Measurements from ENCODE around the gene C21orf58.
A peak's percentile ranks its signal among the peaks of the same experiment; 100 is the strongest.

The C21orf58 gene

GRCh38 chr21:46295996-46296752, 27.5 kb downstream of the C21orf58 start:
- Histone ChIP-seq H3K9me3 (ENCODE audit: control insufficient read depth, insufficient read depth, low read length) (no peaks in the 10 kb centered on the region), H3K4me1 (ENCODE audit: control insufficient read depth, insufficient read depth, low read length) (no peaks in the 10 kb centered on the region), H3K36me3 (ENCODE audit: control insufficient read depth, insufficient read depth, low read length) (peaks cover 9% of the 10 kb centered on the region), H3K27me3 (ENCODE audit: control insufficient read depth, insufficient read depth, low read length) (no peaks in the 10 kb centered on the region), H3K4me3 (ENCODE audit: low read length) (no peak overlapping the region), H3K27ac (ENCODE audit: low read length) (no peak overlapping the region)
- DNase-seq (ENCODE audit: low read depth, low spot score) = no peak
- WGBS (ENCODE audit: insufficient coverage, insufficient read length) = no CpG with 5 or more reads among the region's 29 CpGs

- no peak overlapping the region for H3K27ac ChIP-seq (ENCODE audit: low read length)
- no peak for DNase-seq (ENCODE audit: low read depth, low spot score)
- H3K36me3 ChIP-seq (ENCODE audit: control insufficient read depth, insufficient read depth, low read length) = peaks cover 9% of the 10 kb centered on the region
- H3K4me1 ChIP-seq (ENCODE audit: control insufficient read depth, insufficient read depth, low read length) = no peaks in the 10 kb centered on the region
- no CpG with 5 or more reads among the region's 9 CpGs for WGBS (ENCODE audit: insufficient coverage, insufficient read length)
- H3K9me3 ChIP-seq (ENCODE audit: control insufficient read depth, insufficient read depth, low read length) = no peaks in the 10 kb centered on the region
- H3K4me3 ChIP-seq (ENCODE audit: low read length) = no peak overlapping the region
- H3K27me3 ChIP-seq (ENCODE audit: control insufficient read depth, insufficient read depth, low read length) = no peaks in the 10 kb centered on the region
Observed at GRCh38 chr21:46295177-46295770, 28.4 kb downstream of the C21orf58 start.

DNA sequence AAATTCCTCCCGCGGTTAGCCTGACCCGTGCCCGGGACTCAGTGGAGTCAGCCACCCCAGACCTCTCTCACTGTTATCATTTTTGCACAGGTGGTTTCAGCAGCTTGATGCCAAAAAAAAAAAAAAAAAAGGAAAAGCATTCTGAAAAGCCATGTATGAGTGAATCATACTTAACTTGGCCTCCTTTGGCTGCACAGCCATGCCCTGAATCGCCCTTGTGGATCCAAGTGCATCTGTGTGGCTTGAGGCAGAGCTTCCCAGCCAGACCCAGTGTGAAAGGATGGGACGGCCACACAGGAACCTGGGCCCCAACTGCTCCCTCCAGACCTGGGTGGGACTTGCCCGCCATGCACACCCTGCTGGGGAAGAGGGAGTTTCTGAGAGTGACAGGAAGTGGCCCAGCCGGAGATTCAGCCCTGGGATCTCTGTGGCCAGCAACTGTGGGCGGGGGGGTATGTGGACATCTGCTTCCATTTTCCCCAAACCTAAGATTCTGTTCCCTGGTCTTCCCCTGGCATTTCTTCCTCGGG, 29.0 kb downstream of the C21orf58 start:
- H3K36me3 ChIP-seq (ENCODE audit: control insufficient read depth, insufficient read depth, low read length) = peaks cover 8% of the 10 kb centered on the region
- no peaks in the 10 kb centered on the region for H3K27me3 ChIP-seq (ENCODE audit: control insufficient read depth, insufficient read depth, low read length)
- no peaks in the 10 kb centered on the region for H3K9me3 ChIP-seq (ENCODE audit: control insufficient read depth, insufficient read depth, low read length)
- H3K4me1 ChIP-seq (ENCODE audit: control insufficient read depth, insufficient read depth, low read length) = no peaks in the 10 kb centered on the region
- H3K4me3 ChIP-seq (ENCODE audit: low read length) = no peak overlapping the region
- no peak overlapping the region for H3K27ac ChIP-seq (ENCODE audit: low read length)
- no peak for DNase-seq (ENCODE audit: low read depth, low spot score)
- WGBS (ENCODE audit: insufficient coverage, insufficient read length) = no CpG with 5 or more reads among the region's 10 CpGs

DNA sequence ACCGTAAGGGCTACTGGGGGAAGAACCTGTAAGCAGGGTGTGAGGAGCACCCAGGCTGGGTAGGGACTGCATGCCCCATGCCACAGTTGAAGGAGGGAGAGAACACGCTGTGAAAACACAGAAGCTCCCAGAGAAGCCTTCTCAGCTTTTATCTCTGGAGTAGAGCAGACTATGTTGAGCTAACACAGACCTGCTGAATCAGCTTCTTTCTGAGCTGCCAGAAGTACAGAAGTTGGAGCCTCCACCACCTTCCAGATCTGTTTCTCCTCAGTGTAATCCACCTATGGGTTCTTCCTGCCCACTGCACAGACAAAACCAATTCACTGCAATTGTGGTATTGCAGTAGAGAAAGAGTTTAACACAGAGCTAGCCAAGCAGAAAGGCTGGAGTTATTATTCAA, 32.1 kb downstream of the C21orf58 start:
- Histone ChIP-seq H3K27ac (ENCODE audit: low read length) (no peak overlapping the region), H3K36me3 (ENCODE audit: control insufficient read depth, insufficient read depth, low read length) (0 out of 2 replicates have a peak, but pooled peaks cover 3% of the 10 kb centered on the region), H3K4me1 (ENCODE audit: control insufficient read depth, insufficient read depth, low read length) (no peaks in the 10 kb centered on the region), H3K4me3 (ENCODE audit: low read length) (no peak overlapping the region), H3K27me3 (ENCODE audit: control insufficient read depth, insufficient read depth, low read length) (no peaks in the 10 kb centered on the region), H3K9me3 (ENCODE audit: control insufficient read depth, insufficient read depth, low read length) (no peaks in the 10 kb centered on the region)
- DNase-seq (ENCODE audit: low read depth, low spot score) = no peak
- WGBS (ENCODE audit: insufficient coverage, insufficient read length) = no CpG with 5 or more reads among the region's 2 CpGs

GRCh38 chr21:46289655-46290179, 34.0 kb downstream of the C21orf58 start:
- DNase-seq (ENCODE audit: low read depth, low spot score) = no peak
- H3K4me1 ChIP-seq (ENCODE audit: control insufficient read depth, insufficient read depth, low read length) = no peaks in the 10 kb centered on the region
- no peak overlapping the region for H3K4me3 ChIP-seq (ENCODE audit: low read length)
- no peak overlapping the region for H3K27ac ChIP-seq (ENCODE audit: low read length)
- H3K27me3 ChIP-seq (ENCODE audit: control insufficient read depth, insufficient read depth, low read length) = no peaks in the 10 kb centered on the region
- no peaks in the 10 kb centered on the region for H3K9me3 ChIP-seq (ENCODE audit: control insufficient read depth, insufficient read depth, low read length)
- WGBS (ENCODE audit: insufficient coverage, insufficient read length) = no CpG with 5 or more reads among the region's 6 CpGs
- 0 out of 2 replicates have a peak, but pooled peaks cover 3% of the 10 kb centered on the region for H3K36me3 ChIP-seq (ENCODE audit: control insufficient read depth, insufficient read depth, low read length)

GRCh38 chr21:46287541-46287940, 36.1 kb downstream of the C21orf58 start:
- DNase-seq (ENCODE audit: low read depth, low spot score) = no peak
- no peaks in the 10 kb centered on the region for H3K27me3 ChIP-seq (ENCODE audit: control insufficient read depth, insufficient read depth, low read length)
- no CpG with 5 or more reads among the region's 10 CpGs for WGBS (ENCODE audit: insufficient coverage, insufficient read length)
- no peak overlapping the region for H3K4me3 ChIP-seq (ENCODE audit: low read length)
- no peaks in the 10 kb centered on the region for H3K9me3 ChIP-seq (ENCODE audit: control insufficient read depth, insufficient read depth, low read length)
- no peak overlapping the region for H3K27ac ChIP-seq (ENCODE audit: low read length)
- H3K36me3 ChIP-seq (ENCODE audit: control insufficient read depth, insufficient read depth, low read length) = 0 out of 2 replicates have a peak, but pooled peaks cover 3% of the 10 kb centered on the region
- no peaks in the 10 kb centered on the region for H3K4me1 ChIP-seq (ENCODE audit: control insufficient read depth, insufficient read depth, low read length)

DNA sequence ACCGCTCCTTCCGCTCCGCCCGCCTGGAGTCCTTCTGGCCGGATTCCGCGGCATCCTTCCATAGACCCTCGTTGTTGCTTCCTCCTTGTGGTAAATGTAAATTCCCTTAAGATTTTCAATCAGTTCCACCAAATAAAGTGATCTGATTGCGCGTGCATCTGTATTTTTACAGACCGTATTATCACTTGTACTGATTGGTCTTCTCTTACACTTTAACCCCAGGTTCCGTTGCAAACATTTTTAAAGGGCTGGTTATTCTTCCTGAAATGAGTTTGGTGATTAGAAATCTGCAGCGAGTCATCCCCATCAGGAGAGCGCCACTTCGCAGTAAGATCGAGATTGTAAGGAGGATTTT, 37.0 kb downstream of the C21orf58 start:
- H3K9me3 ChIP-seq (ENCODE audit: control insufficient read depth, insufficient read depth, low read length) = no peaks in the 10 kb centered on the region
- no CpG with 5 or more reads among the region's 16 CpGs for WGBS (ENCODE audit: insufficient coverage, insufficient read length)
- H3K36me3 ChIP-seq (ENCODE audit: control insufficient read depth, insufficient read depth, low read length) = 0 out of 2 replicates have a peak, but pooled peaks cover 3% of the 10 kb centered on the region
- peak overlapping the region; percentile 96; the same call in 1 of the 2 replicates for H3K4me3 ChIP-seq (ENCODE audit: low read length)
- H3K4me1 ChIP-seq (ENCODE audit: control insufficient read depth, insufficient read depth, low read length) = no peaks in the 10 kb centered on the region
- DNase-seq (ENCODE audit: low read depth, low spot score) = no peak
- H3K27me3 ChIP-seq (ENCODE audit: control insufficient read depth, insufficient read depth, low read length) = no peaks in the 10 kb centered on the region
- H3K27ac ChIP-seq (ENCODE audit: low read length) = peak overlapping the region; percentile 47

GRCh38 chr21:46285761-46286647, 37.7 kb downstream of the C21orf58 start, which contains the start of gene YBEY:
TSS of gene YBEY (plus strand) at chr21:46286342. CDS start at chr21:46286914, 572 bp downstream.
- no peaks in the 10 kb centered on the region for H3K36me3 ChIP-seq (ENCODE audit: control insufficient read depth, insufficient read depth, low read length)
- WGBS (ENCODE audit: insufficient coverage, insufficient read length) = no CpG with 5 or more reads among the region's 105 CpGs

DNA sequence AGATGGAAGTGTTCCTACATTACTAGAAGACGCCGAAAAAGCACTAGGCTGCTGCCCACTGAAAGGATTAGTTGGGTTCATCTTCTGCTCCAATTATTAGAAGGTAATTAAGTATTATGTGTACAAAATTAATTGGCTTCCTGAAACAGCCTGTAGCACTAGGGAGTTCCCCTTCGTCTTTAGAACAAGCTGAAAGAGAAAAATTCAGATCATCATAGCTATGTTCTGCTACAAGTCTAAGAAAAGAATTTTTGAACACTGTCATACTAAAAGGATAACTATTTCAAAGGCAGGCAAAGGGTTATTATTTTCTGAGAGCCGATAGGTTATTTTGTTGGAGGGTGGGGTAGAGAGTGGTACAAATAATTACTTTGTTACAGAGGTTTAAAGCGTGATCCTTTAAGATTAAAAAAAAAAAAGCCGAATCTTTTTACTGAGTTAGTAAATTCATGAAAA, 38.4 kb downstream of the C21orf58 start, which contains the start of gene MCM3AP:
Gene MCM3AP, minus strand, starts transcription at position 406 of the 456 bp plus-strand sequence. Its CDS starts 325 bp downstream, at position 81.
- no peak for DNase-seq (ENCODE audit: low read depth, low spot score)
- Histone ChIP-seq H3K4me1 (ENCODE audit: control insufficient read depth, insufficient read depth, low read length) (no peaks in the 10 kb centered on the region), H3K36me3 (ENCODE audit: control insufficient read depth, insufficient read depth, low read length) (no peaks in the 10 kb centered on the region), H3K27ac (ENCODE audit: low read length) (no peak within 1 kb of the TSS), H3K9me3 (ENCODE audit: control insufficient read depth, insufficient read depth, low read length) (no peaks in the 10 kb centered on the region), H3K27me3 (ENCODE audit: control insufficient read depth, insufficient read depth, low read length) (no peaks in the 10 kb centered on the region), H3K4me3 (ENCODE audit: low read length) (peak within 1 kb of the TSS; percentile 96)
- WGBS (ENCODE audit: insufficient coverage, insufficient read length) = no CpG with 5 or more reads among the region's 6 CpGs

More at GRCh38 chr21:46285761-46286647, 37.7 kb downstream of the C21orf58 start, which contains the start of gene YBEY:
- H3K9me3 ChIP-seq (ENCODE audit: control insufficient read depth, insufficient read depth, low read length) = no peaks in the 10 kb centered on the region
- H3K27me3 ChIP-seq (ENCODE audit: control insufficient read depth, insufficient read depth, low read length) = no peaks in the 10 kb centered on the region
- peak; percentile 70 for DNase-seq (ENCODE audit: low read depth, low spot score)
- H3K27ac ChIP-seq (ENCODE audit: low read length) = peak within 1 kb of the TSS; percentile 47
- H3K4me1 ChIP-seq (ENCODE audit: control insufficient read depth, insufficient read depth, low read length) = no peaks in the 10 kb centered on the region
- H3K4me3 ChIP-seq (ENCODE audit: low read length) = peak within 1 kb of the TSS; percentile 96

All from iPS DF 6.9 (cell line).